Measurements from ENCODE around the gene PNCK. TPM values are rescaled to one million over a fixed set of nuclear protein-coding genes. Genes with fewer than 3 reads are reported as not detected.

Gene PNCK
- total RNA-seq, 1 experiment from 2014 or later: 0.60 TPM

GRCh38 chrX:153671589-153672530, 1.8 kb downstream of the PNCK start:
- Histone ChIP-seq H3K4me3 (ENCODE audit: low read depth, low read length, poor library complexity, severe bottlenecking) (no peak overlapping the region), H3K9me3 (ENCODE audit: low read depth, low read length, poor library complexity, severe bottlenecking) (no peaks in the 10 kb centered on the region), H3K27ac (ENCODE audit: low read depth, low read length, poor library complexity, severe bottlenecking) (no peak overlapping the region), H3K4me1 (ENCODE audit: insufficient read depth, low read length, poor library complexity, severe bottlenecking) (no peaks in the 10 kb centered on the region), H3K27me3 (replicated peaks; ENCODE audit: insufficient read depth, low read depth, low read length, poor library complexity) (no peaks in the 10 kb centered on the region), H3K36me3 (ENCODE audit: insufficient read depth, low read length, poor library complexity, severe bottlenecking) (no peaks in the 10 kb centered on the region)
- CTCF ChIA-PET: no interaction called here
- BruUV-seq (replicated peaks): no TSS peak
- DNase-seq (ENCODE audit: low spot score): no peak
- intact Hi-C loops (cut with micrococcal nuclease; ENCODE audit: unreplicated experiment): no loop called here
- POLR2A ChIA-PET (ENCODE audit: low non-redundant PET): no interaction called here
- no peak for TF ChIP-seq EZH2 (IDR thresholded peaks at IDR 0.05; ENCODE audit: borderline replicate concordance, low read depth, low read length, poor library complexity, severe bottlenecking)
- TF ChIP-seq, protein P1, sequence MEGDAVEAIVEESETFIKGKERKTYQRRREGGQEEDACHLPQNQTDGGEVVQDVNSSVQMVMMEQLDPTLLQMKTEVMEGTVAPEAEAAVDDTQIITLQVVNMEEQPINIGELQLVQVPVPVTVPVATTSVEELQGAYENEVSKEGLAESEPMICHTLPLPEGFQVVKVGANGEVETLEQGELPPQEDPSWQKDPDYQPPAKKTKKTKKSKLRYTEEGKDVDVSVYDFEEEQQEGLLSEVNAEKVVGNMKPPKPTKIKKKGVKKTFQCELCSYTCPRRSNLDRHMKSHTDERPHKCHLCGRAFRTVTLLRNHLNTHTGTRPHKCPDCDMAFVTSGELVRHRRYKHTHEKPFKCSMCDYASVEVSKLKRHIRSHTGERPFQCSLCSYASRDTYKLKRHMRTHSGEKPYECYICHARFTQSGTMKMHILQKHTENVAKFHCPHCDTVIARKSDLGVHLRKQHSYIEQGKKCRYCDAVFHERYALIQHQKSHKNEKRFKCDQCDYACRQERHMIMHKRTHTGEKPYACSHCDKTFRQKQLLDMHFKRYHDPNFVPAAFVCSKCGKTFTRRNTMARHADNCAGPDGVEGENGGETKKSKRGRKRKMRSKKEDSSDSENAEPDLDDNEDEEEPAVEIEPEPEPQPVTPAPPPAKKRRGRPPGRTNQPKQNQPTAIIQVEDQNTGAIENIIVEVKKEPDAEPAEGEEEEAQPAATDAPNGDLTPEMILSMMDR (conservative IDR thresholded peaks at IDR 0.05; ENCODE audit: low read depth, low read length): no peak

GRCh38 chrX:153670748-153671588, 2.6 kb downstream of the PNCK start:
- Histone ChIP-seq H3K27me3 (replicated peaks; ENCODE audit: insufficient read depth, low read depth, low read length, poor library complexity) (no peaks in the 10 kb centered on the region), H3K36me3 (ENCODE audit: insufficient read depth, low read length, poor library complexity, severe bottlenecking) (no peaks in the 10 kb centered on the region), H3K4me1 (ENCODE audit: insufficient read depth, low read length, poor library complexity, severe bottlenecking) (no peaks in the 10 kb centered on the region), H3K9me3 (ENCODE audit: low read depth, low read length, poor library complexity, severe bottlenecking) (no peaks in the 10 kb centered on the region), H3K27ac (ENCODE audit: low read depth, low read length, poor library complexity, severe bottlenecking) (no peak overlapping the region), H3K4me3 (ENCODE audit: low read depth, low read length, poor library complexity, severe bottlenecking) (no peak overlapping the region)
- DNase-seq (ENCODE audit: low spot score): no peak
- ChIA-PET POLR2A (ENCODE audit: low non-redundant PET) (no interaction called here), CTCF (no interaction called here)
- intact Hi-C loops (cut with micrococcal nuclease; ENCODE audit: unreplicated experiment): no loop called here
- no peak for TF ChIP-seq EZH2 (IDR thresholded peaks at IDR 0.05; ENCODE audit: borderline replicate concordance, low read depth, low read length, poor library complexity, severe bottlenecking)
- no TSS peak for BruUV-seq (replicated peaks)

DNA sequence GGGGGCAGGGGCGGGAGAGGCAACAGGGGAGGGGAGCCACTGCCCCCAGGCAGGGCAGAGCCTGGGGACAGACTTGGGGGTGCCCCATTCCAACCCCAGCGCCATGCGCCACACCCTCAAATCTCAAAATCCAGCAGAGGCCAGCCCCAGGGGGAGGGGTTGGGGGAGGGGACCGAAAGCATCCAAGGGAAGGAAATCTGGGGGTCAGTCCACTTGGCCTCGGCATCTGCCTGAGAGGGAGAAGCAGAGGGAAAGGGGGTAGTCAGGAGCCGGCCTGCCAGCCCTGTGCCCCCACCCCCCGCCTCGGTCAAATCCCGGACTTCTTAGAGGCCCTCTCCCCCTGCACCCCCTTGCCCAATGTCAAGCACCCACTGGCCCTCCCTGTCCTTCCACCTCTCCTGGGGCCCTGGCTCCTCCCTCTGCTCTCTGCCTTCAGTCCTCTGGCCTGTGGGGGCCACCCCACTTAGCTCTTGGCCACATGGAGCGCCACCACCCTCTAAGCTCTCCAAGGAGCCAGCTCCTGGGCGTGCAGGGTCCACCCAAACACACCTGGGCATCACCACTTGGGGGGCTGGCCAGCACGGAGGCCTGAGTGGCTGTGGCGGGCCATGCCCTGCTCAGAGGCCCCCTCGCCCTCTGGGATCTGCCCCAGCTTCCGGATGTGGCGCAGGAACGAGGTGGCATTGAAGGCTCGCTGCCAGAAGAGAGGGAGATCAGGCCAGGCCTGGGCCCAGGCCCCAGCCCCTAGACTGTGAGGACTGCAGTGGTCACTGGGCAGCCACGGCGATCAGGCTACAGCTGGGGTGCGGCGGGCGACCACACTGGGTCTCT, 3.5 kb downstream of the PNCK start:
- no peaks in the 10 kb centered on the region for H3K9me3 ChIP-seq (ENCODE audit: low read depth, low read length, poor library complexity, severe bottlenecking)
- TF ChIP-seq, protein P1 (conservative IDR thresholded peaks at IDR 0.05; ENCODE audit: low read depth, low read length): no peak
- no peak for TF ChIP-seq EZH2 (IDR thresholded peaks at IDR 0.05; ENCODE audit: borderline replicate concordance, low read depth, low read length, poor library complexity, severe bottlenecking)
- no peaks in the 10 kb centered on the region for H3K4me1 ChIP-seq (ENCODE audit: insufficient read depth, low read length, poor library complexity, severe bottlenecking)
- H3K27ac ChIP-seq (ENCODE audit: low read depth, low read length, poor library complexity, severe bottlenecking): no peak overlapping the region
- H3K4me3 ChIP-seq (ENCODE audit: low read depth, low read length, poor library complexity, severe bottlenecking): no peak overlapping the region
- intact Hi-C loops (cut with micrococcal nuclease; ENCODE audit: unreplicated experiment): loop anchor here (2.0 to 10.0 kb wide), 3 partner anchors 115 to 713 kb away; no protein-coding TSS in a partner anchor
- BruUV-seq (replicated peaks): no TSS peak
- ChIA-PET POLR2A (ENCODE audit: low non-redundant PET) (no interaction called here), CTCF (interaction anchor here (0.6 kb wide), 1 partner anchor 131 kb away, joined by 3 read pairs; no protein-coding TSS in a partner anchor)
- H3K27me3 ChIP-seq (replicated peaks; ENCODE audit: insufficient read depth, low read depth, low read length, poor library complexity): no peaks in the 10 kb centered on the region
- H3K36me3 ChIP-seq (ENCODE audit: insufficient read depth, low read length, poor library complexity, severe bottlenecking): no peaks in the 10 kb centered on the region
- DNase-seq (ENCODE audit: low spot score): no peak

All from A673 (cell line).